GM20431 (cell line): ENCODE results near the gene TMPRSS2.
"Not testable (repeated sequence)": the region's sequence is repeated elsewhere in the genome, so short reads cannot be mapped to it uniquely, and the experiment has no call there.

ENCODE experiments used
- in situ Hi-C: fragments of 300-500 bp; cut with MseI, MboI; formaldehyde crosslinking; loops from one replicate; pipeline ENCODE4 v1.15.0; 2020; ENCODE audit warnings: low sequenced_read_pairs; ENCODE audit not compliant: unreplicated experiment

TMPRSS2 gene

GRCh38 chr21:41432562-41433460, 75.1 kb downstream of the TMPRSS2 start:
- in situ Hi-C loops: no loop called here

DNA sequence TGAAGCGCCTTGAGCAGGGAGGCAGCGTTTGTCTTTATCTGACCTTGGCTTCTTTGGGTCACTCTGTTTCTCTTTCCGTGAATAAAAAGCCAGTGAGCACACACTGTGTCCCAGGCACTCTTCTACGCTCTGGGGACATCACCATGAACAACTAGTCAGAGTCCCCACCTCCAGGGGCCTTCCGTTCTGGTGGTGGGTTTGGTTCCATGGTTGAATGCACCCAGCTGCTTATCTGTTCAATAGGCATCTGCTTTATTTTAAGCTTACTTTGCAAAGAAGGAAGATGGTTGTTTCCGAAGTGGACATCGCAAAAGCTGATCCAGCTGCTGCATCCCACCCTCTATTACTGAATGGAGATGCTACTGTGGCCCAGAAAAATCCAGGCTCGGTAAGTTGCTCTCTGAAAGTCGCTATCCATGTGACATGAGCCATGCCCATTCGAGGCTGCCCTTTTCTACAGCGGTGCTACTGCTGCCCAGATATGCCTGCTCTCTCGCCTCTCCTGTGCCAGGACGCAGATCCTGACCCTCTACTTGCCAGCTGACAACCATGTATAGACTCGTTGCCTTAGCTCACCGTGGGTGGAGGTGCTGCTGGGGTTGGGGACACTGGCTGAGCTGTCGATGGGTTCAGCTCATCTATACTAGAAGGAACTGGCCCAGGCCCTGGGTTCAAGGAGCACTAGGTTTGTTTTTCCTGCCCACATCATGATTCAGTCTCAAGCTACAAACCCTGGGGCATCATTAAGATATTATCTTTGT, 76.0 kb downstream of the TMPRSS2 start:
- in situ Hi-C loops: no loop called here

DNA sequence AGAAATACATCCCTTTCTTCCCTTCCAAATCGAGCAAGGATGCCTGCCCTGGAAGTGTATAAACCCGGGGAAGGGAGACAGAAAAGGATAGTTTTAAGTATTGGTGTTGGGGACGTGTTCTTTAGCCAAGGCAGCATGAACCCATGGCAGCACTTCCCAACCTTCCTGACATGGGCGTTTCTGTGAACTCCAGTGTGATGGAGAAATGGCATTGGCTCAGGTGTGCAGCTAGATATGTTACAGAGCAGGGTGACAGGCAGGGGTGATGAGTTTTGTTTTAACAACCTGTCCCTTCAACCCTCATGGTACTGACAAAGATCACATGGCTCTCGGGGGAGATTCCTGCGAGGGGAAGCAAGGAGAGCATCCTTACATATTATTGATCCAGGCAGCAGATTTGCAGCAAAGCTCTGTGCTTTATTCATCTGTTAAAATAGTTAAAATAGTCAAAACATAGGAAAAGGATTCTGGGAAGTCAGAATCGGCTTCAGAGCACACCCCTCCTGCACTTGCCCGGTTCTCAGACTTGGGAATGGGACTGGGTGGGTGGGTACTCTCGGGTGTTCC, 78.0 kb downstream of the TMPRSS2 start:
- in situ Hi-C loops: no loop called here

DNA sequence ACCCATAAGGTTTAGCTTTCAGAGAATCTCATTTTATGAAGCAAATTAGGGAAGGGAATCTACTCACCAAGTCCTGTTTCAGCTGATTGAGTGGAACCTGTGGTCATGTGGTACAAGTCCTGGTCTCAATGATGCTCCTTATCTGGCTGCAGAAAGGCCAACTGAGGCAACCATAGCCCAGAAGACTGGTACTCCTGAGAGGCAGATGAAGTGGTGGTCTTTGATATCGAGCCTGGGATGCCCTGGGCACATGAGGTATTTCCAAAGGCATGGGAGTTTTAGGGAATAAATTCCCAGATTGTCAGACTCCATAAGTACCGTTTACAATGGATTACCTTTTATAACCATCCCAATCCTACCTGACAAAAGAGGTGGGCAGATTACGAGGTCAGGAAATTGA, 78.7 kb downstream of the TMPRSS2 start:
- in situ Hi-C loops: no loop called here

DNA sequence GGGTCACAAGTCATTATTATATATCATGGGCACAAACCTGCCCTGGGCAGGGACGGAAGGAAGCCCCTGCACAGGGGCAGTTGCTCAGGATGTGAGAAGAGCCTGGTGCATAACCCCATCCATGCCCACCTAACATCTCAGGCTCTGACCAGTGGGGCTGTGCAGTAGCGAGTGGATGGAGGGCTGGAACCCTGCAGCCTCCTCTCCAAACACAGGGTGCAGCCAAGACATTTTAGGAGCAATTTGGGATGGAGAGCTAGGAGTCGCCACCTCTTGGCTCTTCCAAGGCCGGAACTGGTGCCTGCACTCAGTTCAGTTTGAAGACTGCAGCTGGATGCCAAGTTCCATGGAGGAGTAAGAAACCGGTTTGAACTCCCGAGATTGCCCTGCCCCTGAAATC, 79.1 kb downstream of the TMPRSS2 start:
- in situ Hi-C loops: no loop called here

DNA sequence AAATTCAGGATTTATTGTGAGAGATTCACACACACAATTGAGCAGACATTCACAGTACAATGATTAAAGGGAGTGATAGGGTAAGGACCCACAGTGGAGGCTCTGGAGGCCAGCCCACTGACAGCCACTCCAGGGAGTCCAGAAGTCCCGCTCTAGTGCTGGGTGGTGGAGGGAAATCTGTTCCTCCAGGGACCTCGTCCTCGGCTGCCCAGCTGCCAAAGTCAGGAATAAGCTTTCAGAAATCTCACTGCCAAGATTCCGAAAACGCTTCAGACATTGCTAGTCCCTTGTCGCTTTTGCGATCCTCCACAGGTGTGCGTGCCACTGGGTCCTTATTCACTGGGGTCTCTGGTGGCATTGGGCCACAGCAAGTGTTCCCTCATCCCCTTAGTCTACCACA, 79.6 kb downstream of the TMPRSS2 start:
- in situ Hi-C loops: no loop called here

DNA sequence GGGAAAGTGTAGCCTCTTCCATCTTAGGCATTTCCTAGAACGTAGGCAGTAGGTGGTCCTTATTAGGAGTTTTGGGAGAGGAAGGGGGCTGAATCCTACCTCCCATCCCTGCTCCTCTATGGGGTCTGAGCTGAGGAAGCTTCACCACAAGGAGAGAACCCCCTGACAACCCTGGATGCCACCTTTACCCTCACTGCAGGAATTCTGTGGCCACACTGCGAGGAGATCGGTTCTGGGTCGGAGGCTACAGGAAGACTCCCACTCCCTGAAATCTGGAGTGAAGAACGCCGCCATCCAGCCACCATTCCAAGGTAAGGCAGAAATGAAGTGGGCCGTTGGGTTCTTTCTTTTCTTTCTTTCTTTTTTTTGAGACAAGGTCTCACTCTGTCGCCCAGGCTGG, 80.4 kb downstream of the TMPRSS2 start:
- in situ Hi-C loops: no loop called here

GRCh38 chr21:41426676-41427404, 81.1 kb downstream of the TMPRSS2 start:
- in situ Hi-C loops: no loop called here

DNA sequence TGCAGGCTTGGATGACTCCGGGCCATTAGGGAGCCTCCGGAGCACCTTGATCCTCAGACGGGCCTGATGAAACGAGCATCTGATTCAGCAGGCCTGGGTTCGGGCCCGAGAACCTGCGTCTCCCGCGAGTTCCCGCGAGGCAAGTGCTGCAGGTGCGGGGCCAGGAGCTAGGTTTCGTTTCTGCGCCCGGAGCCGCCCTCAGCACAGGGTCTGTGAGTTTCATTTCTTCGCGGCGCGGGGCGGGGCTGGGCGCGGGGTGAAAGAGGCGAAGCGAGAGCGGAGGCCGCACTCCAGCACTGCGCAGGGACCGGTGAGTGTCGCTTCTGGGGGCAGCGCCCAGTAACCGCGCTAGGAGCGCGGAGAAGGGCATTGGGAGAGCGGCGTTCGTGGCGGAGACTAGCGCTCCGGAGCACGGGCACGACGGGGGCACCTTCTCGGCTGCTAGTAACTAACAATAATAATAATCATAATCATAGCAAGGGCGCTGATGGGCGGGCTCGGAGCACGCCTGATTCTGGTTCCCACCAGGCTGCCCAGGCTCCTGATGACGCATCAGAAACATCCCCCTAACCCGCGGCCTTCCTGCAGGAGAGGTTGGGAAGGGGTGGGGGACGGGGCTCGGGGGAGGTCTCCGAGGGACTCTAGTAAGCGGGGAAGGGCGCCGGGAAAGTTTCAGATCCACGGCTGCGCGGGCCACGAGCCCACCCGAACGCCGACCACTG, 81.8 kb downstream of the TMPRSS2 start, which contains the start of gene MX1:
Gene MX1 (plus strand): TSS at position 286 of the 722 bp plus-strand sequence. CDS start 5,832 bp downstream, outside the sequence.
- in situ Hi-C loops: no loop called here

GRCh38 chr21:41425588-41425953, 82.4 kb downstream of the TMPRSS2 start:
- in situ Hi-C loops: no loop called here

DNA sequence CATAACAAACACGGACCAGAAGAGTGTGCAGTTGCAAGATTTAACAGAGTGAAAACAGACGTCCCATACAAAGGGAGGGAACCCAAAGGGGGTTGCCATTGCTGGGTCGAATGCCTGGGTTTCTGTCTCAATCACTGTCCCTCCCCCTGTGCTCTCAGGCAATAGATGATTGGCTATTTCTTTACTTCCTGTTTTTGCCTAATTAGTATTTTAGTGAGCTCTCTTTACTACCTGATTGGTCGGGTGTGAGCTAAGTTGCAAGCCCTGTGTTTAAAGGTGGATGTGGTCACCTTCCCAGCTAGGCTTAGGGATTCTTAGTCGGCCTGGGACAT, 84.7 kb downstream of the TMPRSS2 start:
- in situ Hi-C loops: not testable (repeated sequence)

- in situ Hi-C loops: no loop called here
Observed at GRCh38 chr21:41422546-41423304, 85.2 kb downstream of the TMPRSS2 start.

DNA sequence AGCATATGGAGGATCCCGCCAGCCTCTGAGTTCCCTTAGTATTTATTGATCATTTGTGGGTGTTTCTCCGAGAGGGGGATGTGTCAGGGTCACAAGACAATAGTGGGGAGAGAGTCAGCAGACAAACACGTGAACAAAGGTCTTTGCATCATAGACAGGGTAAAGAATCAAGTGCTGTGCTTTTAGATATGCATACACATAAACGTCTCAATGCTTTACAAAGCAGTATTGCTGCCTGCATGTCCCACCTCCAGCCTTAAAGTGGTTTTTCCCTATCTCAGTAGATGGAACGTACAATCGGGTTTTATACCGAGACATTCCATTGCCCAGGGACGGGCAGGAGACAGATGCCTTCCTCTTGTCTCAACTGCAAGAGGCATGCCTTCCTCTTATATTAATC, 87.0 kb downstream of the TMPRSS2 start:
- in situ Hi-C loops: not testable (repeated sequence)

DNA sequence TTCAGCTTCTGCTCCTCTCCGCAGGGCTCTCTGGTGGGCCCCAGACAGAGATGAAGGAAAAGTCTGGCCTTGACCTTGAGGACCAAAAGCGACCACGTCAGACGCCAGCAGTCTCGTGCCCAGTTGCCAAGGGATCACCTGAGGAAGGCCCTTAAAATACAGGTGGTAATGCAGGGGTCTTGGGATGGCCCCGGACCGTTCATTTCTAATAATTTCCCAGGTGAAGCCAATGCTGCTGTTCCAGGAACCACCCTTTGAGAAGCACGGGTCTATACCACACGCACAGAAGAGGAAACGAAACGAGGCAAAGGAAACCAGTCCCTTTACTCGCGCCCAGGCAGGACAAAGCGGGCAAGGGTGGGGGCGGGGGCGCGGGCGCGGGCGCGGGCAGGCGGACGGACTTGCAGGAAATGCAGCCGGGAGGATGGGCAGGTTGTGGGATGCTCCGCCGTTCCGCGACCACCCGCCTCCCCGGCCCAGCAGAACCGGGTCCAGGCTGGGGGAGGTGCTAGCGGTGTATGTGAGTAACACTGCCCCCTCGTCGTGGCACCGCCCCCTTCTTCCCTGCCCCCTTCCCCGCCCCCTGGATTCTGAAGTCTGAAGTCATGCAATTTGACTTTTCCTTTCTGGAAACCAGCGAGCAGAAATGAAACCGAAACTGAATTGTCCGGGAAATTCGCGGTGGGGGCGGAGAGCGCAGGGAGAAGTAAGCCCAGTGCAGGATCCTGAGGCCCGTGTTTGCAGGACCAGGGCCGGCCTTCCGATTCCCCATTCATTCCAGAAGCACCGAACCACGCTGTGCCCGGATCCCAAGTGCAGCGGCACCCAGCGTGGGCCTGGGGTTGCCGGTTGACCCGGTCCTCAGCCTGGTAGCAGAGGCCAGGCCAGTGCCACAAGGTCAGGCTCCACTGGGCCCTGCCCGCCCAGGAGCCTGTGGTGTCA, 87.8 kb downstream of the TMPRSS2 start:
- in situ Hi-C loops: loop anchor here (10.0 kb wide), 1 partner anchor 65 kb away; no protein-coding TSS in a partner anchor

- in situ Hi-C loops: loop anchor here (10.0 kb wide), 1 partner anchor 64 kb away; no protein-coding TSS in a partner anchor
Observed at GRCh38 chr21:41418956-41419680, 88.8 kb downstream of the TMPRSS2 start.

DNA sequence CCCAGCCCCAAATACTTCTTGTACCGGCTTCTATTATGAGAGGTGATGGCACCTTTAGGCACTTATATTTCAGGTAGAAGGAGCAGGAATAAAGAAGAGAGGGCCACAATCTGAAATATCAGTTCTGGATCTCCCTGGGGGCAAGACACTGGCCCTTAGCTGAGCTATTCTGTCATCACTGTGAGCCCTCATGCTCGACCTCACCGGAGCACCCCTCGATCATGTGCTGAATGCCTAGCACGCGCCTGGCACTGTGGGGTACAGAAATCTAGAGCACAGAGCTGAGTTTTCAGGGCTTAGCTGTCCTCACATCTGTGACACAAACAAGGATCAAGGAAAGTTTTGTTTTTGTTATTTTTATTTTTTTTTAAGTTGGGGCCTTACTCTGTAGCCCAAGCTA, 89.6 kb downstream of the TMPRSS2 start:
- in situ Hi-C loops: loop anchor here (10.0 kb wide), 1 partner anchor 64 kb away; no protein-coding TSS in a partner anchor

GRCh38 chr21:41417505-41417904, 90.5 kb downstream of the TMPRSS2 start:
- in situ Hi-C loops: loop anchor here (10.0 kb wide), 1 partner anchor 63 kb away; no protein-coding TSS in a partner anchor
